ENCODE data around the gene CYP2W1. TPM values are rescaled to one million over a fixed set of nuclear protein-coding genes. Genes with fewer than 3 reads are reported as not detected.

CYP2W1 gene
- total and polyA plus RNA-seq, 11 donors, result not detected

DNA sequence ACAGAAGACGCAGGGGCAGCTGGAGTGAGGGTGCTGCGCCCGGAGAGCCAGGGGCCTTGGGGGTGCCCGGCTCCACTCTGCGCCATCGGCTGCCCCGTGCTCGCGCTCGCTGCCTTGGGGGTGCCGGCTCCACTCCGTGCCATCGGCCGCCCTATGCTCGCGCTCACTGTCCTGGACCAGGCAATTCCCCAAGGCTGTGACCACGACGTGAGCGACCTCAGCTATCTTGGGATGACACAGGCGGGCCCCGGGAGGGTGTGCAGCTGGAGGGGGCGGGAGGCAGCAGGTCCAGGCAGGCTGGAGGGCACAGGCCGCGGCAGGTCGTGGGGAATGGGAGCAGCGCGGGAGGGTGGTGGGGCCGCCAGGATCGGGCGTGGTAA, 29.7 kb downstream of the CYP2W1 start:
- intact Hi-C loops (cut with DNase I), result no loop called here
- 87 to 94% (median 89%) methylated on average over 24 to 30 of the region's 30 CpGs for WGBS, 4 donors
- no peak overlapping the region for H3K4me3 ChIP-seq

DNA sequence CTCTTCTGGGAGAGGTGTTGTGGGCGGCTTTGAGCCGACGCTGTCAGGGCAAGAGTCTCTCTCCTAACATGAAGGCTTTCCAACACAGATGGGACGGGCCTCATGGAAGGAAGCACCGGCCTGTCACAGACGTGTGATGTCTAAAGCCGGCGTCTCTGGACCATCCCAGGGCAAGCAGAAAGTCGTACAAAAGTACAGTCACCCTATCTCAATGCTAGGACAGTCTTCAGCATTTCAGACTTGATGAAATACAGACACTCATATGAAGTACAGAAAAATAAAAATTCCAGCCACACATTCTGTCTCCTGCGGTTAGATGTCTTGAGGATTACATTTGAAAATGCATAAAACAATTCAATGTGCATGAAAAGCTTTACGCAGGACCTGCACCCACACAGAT, 30.6 kb downstream of the CYP2W1 start:
- no peak for ATAC-seq
- no peak for DNase-seq
- intact Hi-C loops (cut with DNase I), result no loop called here
- WGBS, 4 donors, result 79 to 84% (median 82%) methylated on average over 9 to 11 of the region's 11 CpGs
- Histone ChIP-seq H3K27ac (no peak overlapping the region), H3K36me3 (peaks cover 0 to 18% (median 12%) of the 10 kb centered on the region in 9 donors), H3K4me3 (no peak overlapping the region), H3K27me3 (no peaks in the 10 kb centered on the region), H3K9me3 (no peaks in the 10 kb centered on the region), H3K4me1 (peaks cover 0 to 13% (median 0%) of the 10 kb centered on the region in 12 donors)
- TF ChIP-seq, protein P1, sequence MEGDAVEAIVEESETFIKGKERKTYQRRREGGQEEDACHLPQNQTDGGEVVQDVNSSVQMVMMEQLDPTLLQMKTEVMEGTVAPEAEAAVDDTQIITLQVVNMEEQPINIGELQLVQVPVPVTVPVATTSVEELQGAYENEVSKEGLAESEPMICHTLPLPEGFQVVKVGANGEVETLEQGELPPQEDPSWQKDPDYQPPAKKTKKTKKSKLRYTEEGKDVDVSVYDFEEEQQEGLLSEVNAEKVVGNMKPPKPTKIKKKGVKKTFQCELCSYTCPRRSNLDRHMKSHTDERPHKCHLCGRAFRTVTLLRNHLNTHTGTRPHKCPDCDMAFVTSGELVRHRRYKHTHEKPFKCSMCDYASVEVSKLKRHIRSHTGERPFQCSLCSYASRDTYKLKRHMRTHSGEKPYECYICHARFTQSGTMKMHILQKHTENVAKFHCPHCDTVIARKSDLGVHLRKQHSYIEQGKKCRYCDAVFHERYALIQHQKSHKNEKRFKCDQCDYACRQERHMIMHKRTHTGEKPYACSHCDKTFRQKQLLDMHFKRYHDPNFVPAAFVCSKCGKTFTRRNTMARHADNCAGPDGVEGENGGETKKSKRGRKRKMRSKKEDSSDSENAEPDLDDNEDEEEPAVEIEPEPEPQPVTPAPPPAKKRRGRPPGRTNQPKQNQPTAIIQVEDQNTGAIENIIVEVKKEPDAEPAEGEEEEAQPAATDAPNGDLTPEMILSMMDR (IDR thresholded peaks at IDR 0.05), result no peak
- no peak for TF ChIP-seq POLR2A (IDR thresholded peaks at IDR 0.05)

More for the DNA sequence above, 29.7 kb downstream of the CYP2W1 start:
- TF ChIP-seq, protein P1 (IDR thresholded peaks at IDR 0.05), result no peak
- TF ChIP-seq POLR2A (IDR thresholded peaks at IDR 0.05), result no peak
- Histone ChIP-seq H3K27ac (no peak overlapping the region), H3K36me3 (peaks cover 0 to 18% (median 8%) of the 10 kb centered on the region in 9 donors), H3K9me3 (no peaks in the 10 kb centered on the region), H3K4me1 (peaks cover 0 to 13% (median 0%) of the 10 kb centered on the region in 12 donors), H3K27me3 (no peaks in the 10 kb centered on the region)
- DNase-seq, result no peak
- no peak for ATAC-seq

DNA sequence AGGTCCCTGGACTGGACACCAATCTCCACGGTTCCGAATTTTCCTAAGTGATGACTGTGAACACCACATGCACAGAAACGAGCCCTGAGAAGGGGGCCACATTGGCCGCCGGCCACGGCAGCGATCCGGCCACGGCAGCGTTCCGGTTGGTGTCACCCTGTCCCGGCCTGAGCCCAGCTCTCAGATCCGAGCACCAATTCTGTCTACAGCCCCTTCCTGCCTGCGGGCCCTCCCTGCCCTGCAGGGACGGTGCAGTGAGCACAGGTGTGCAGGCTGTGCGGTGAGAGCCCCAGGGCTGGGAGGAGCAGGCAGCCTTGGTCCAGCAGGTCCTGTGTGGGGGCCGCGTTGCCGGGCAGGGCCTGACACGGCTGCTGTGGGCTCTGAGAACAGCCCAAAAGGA, 31.7 kb downstream of the CYP2W1 start:
- H3K4me1 ChIP-seq, result peaks cover 0 to 13% (median 0%) of the 10 kb centered on the region in 12 donors

DNA sequence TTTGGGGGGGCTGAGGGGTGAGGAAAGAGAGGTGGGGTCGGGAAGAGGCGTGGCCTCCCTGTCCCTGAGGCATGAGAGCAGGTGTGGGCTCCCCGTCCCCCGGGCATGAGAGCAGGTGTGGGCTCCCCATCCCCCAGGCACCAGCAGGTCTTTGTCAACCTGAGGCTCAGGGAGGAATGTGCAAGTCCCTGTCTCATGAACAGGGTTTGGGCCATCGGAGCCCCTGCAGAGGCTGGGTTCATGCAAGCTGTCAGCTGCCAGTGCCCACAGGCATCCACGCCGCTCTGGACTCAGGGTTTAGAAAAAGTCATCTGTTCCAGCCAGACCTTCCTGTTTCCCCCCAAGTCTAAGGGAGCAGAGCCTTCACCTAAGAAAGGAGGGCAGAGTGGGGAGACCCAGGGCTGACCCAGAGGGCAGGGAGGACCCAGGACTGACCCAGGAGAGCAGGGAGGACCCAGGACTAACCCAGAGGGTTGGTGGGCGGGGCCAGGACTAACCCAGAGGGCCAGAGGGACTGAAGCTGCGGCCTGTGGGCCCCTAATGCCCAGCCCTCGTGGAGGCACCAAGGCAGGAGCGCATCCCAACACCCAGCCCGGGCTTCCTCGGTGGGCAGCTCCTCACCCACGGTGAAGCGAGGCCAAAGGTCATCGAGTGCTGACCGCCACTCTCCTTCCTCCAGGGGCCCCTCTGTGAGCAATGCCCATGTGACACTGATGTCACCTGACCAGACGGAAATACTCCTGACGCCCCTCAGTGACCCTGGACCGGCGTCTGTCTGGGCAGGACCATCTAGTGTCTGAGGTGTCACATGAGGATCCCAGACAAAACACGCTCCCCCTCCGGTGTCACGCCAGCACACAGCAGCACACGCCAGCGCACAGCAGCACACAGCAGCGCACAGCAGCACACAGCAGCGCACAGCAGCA, 32.5 kb downstream of the CYP2W1 start:
- TF ChIP-seq POLR2A (IDR thresholded peaks at IDR 0.05), result no peak
- TF ChIP-seq, protein P1 (IDR thresholded peaks at IDR 0.05), result no peak
- WGBS, 4 donors, result 70 to 76% (median 73%) methylated on average over 22 to 28 of the region's 28 CpGs
- ATAC-seq (peak in 2 of 4 donors; percentile 32 to 59), DNase-seq (no peak)
- no peak overlapping the region for H3K4me3 ChIP-seq
- H3K4me1 ChIP-seq, result peaks cover 0 to 13% (median 0%) of the 10 kb centered on the region in 12 donors
- H3K36me3 ChIP-seq, result peaks cover 0 to 8% (median 0%) of the 10 kb centered on the region in 9 donors
- H3K27me3 ChIP-seq, result no peaks in the 10 kb centered on the region
- intact Hi-C loops (cut with DNase I), result no loop called here
- no peak overlapping the region for H3K27ac ChIP-seq
- H3K9me3 ChIP-seq, result no peaks in the 10 kb centered on the region

More for the DNA sequence above, 31.7 kb downstream of the CYP2W1 start:
- H3K27me3 ChIP-seq, result no peaks in the 10 kb centered on the region
- ATAC-seq, result no peak
- intact Hi-C loops (cut with DNase I), result no loop called here
- TF ChIP-seq, protein P1 (IDR thresholded peaks at IDR 0.05), result no peak
- TF ChIP-seq POLR2A (IDR thresholded peaks at IDR 0.05), result no peak
- 91 to 96% (median 92%) methylated on average over 13 to 20 of the region's 20 CpGs for WGBS, 4 donors
- no peak for DNase-seq
- no peak overlapping the region for H3K27ac ChIP-seq
- no peak overlapping the region for H3K4me3 ChIP-seq
- H3K36me3 ChIP-seq, result peaks cover 0 to 11% (median 3%) of the 10 kb centered on the region in 9 donors
- no peaks in the 10 kb centered on the region for H3K9me3 ChIP-seq
